HL-60 (cell line): ENCODE results near the gene C1S.

ENCODE experiments used
- REST ChIP-seq: IDR thresholded peaks from 2 replicates; pipeline ENCODE4 v1.6.1; 2012; ENCODE audit warnings: low read depth; ENCODE audit not compliant: insufficient replicate concordance
- SPI1 ChIP-seq: IDR thresholded peaks from 2 replicates; pipeline ENCODE4 v1.6.1; 2012; ENCODE audit warnings: low read depth, mild to moderate bottlenecking, borderline replicate concordance

- TF ChIP-seq REST (no peak), SPI1 (no peak)
These were observed 1.6 kb upstream of the C1S start for GRCh38 chr12:7058850-7059395.
